IMR-90 (cell line): ENCODE measurements around the gene CENPP. TPM values are rescaled to one million over a fixed set of nuclear protein-coding genes. Genes with fewer than 3 reads are reported as not detected.

Source experiments
- ATAC-seq: fragments of 200-7000 bp; cut with Tn5 transposase; 2 replicates; pipeline ENCODE4 v1.9.1; 2020; ENCODE audit warnings: low read depth, mild to moderate bottlenecking, moderate library complexity
- BruUV-seq: library from RNA; stranded (reverse); fragments of 400-500 nt; replicated peaks from 2 replicates; lab custom pipeline; 2021; lab: Mats Ljungman, UMichigan
- CTCF ChIA-PET: fragments of 300-600 bp; formaldehyde crosslinking; extraction: SDS; loops from one replicate; lab custom pipeline; 2021; ENCODE audit warnings: antibody characterized with exemption; lab: Yijun Ruan, JAX
- POLR2A ChIA-PET: fragments of 300-600 bp; sonication (Branson Sonifier 250); formaldehyde crosslinking; loops from one replicate; lab custom pipeline; 2022; ENCODE audit warnings: antibody characterized with exemption; ENCODE audit not compliant: unreplicated experiment; lab: Charles Lee
- DNase-seq: peaks from one replicate; pipeline ENCODE4 v3.0.0; 2013
- H2AFZ ChIP-seq: replicated peaks from 2 replicates; pipeline ENCODE3; 2013; ENCODE audit warnings: low read length, mild to moderate bottlenecking; ENCODE audit not compliant: poor library complexity
- H2AK5ac ChIP-seq: 2 replicates; pipeline ENCODE4 v1.6.1; 2013; ENCODE audit warnings: low read depth, low read length, inconsistent platforms
- H2AK9ac ChIP-seq: replicated peaks from 2 replicates; pipeline ENCODE3; 2013; ENCODE audit warnings: mild to moderate bottlenecking, low read depth, low read length, moderate library complexity; ENCODE audit not compliant: poor library complexity
- H2BK120ac ChIP-seq: 2 replicates; pipeline ENCODE4 v1.6.1; 2013; ENCODE audit warnings: low read depth, low read length, inconsistent platforms
- H2BK15ac ChIP-seq: 3 replicates; pipeline ENCODE4 v1.6.1; 2013; ENCODE audit warnings: low read depth, low read length, inconsistent platforms
- H2BK20ac ChIP-seq: 2 replicates; pipeline ENCODE4 v1.6.1; 2013; ENCODE audit warnings: low read depth, mild to moderate bottlenecking, inconsistent platforms, low read length, moderate library complexity
- H2BK5ac ChIP-seq: 2 replicates; pipeline ENCODE4 v1.6.1; 2013; ENCODE audit warnings: mild to moderate bottlenecking, low read depth, low read length, inconsistent platforms; ENCODE audit not compliant: poor library complexity, severe bottlenecking
- H3K14ac ChIP-seq: replicated peaks from 2 replicates; pipeline ENCODE4 v1.6.1; 2013; ENCODE audit warnings: low read depth, low read length, inconsistent platforms
- H3K18ac ChIP-seq: 2 replicates; pipeline ENCODE4 v1.6.1; 2013; ENCODE audit warnings: low read depth, low read length, control low read depth
- H3K23ac ChIP-seq: 2 replicates; pipeline ENCODE4 v1.6.1; 2013; ENCODE audit warnings: low read depth, low read length, inconsistent platforms
- H3K27ac ChIP-seq: 2 replicates; pipeline ENCODE4 v1.5.1; 2013; ENCODE audit warnings: mild to moderate bottlenecking, control low read depth, low read length; ENCODE audit not compliant: insufficient read depth
- H3K27me3 ChIP-seq: 2 replicates; pipeline ENCODE4 v1.6.1; 2013; ENCODE audit warnings: low read length; ENCODE audit not compliant: control insufficient read depth, insufficient read depth
- H3K36me3 ChIP-seq: 2 replicates; pipeline ENCODE4 v1.6.1; 2013; ENCODE audit warnings: low read length, mixed read lengths; ENCODE audit not compliant: control insufficient read depth, insufficient read depth
- H3K4ac ChIP-seq: 2 replicates; pipeline ENCODE4 v1.6.1; 2013; ENCODE audit warnings: low read depth, low read length, inconsistent platforms
- H3K4me1 ChIP-seq: 2 replicates; pipeline ENCODE4 v1.6.1; 2013; ENCODE audit warnings: low read length, mixed read lengths; ENCODE audit not compliant: control insufficient read depth, insufficient read depth
- H3K4me2 ChIP-seq: 2 replicates; pipeline ENCODE4 v1.6.1; 2013; ENCODE audit warnings: low read depth, mild to moderate bottlenecking, control low read depth, low read length, moderate library complexity
- H3K4me3 ChIP-seq: 2 replicates; pipeline ENCODE4 v1.5.1; 2013; ENCODE audit warnings: low read depth, mild to moderate bottlenecking, control low read depth, low read length, moderate library complexity; ENCODE audit not compliant: insufficient read depth
- H3K56ac ChIP-seq: 2 replicates; pipeline ENCODE4 v1.6.1; 2013; ENCODE audit warnings: low read length, inconsistent platforms; ENCODE audit not compliant: insufficient read depth; ENCODE audit errors: extremely low read depth
- H3K79me1 ChIP-seq, 2 experiments: 2 replicates each; pipeline ENCODE4 v1.6.1; 2013; ENCODE audit warnings: low read length in 2 of 2, inconsistent platforms in 1 of 2, low read depth in 1 of 2
- H3K9ac ChIP-seq: 2 replicates; pipeline ENCODE4 v1.6.1; 2013; ENCODE audit warnings: low read depth, low read length, control low read depth
- H3K9me1 ChIP-seq: 2 replicates; pipeline ENCODE4 v1.6.1; 2013; ENCODE audit warnings: low read length, inconsistent platforms; ENCODE audit not compliant: insufficient read depth
- H3K9me3 ChIP-seq: 2 replicates; pipeline ENCODE4 v1.6.1; 2013; ENCODE audit warnings: low read length; ENCODE audit not compliant: control insufficient read depth, insufficient read depth
- H4K20me1 ChIP-seq: 2 replicates; pipeline ENCODE4 v1.6.1; 2013; ENCODE audit warnings: low read length, inconsistent platforms; ENCODE audit not compliant: insufficient read depth
- H4K5ac ChIP-seq: 2 replicates; pipeline ENCODE4 v1.6.1; 2013; ENCODE audit warnings: mild to moderate bottlenecking, low read depth, low read length, control low read depth
- H4K8ac ChIP-seq, 2 experiments: 2 replicates each; pipeline ENCODE4 v1.6.1; 2013; ENCODE audit warnings: low read depth in 2 of 2, low read length in 2 of 2, control low read depth in 1 of 2, inconsistent platforms in 1 of 2
- H4K91ac ChIP-seq: 2 replicates; pipeline ENCODE4 v1.6.1; 2013; ENCODE audit warnings: low read depth, low read length, inconsistent platforms; ENCODE audit not compliant: insufficient read depth
- ELK1 ChIP-seq: fragments of 150-350 bp; IDR thresholded peaks from 2 replicates; pipeline ENCODE4 v1.6.1; 2016; ENCODE audit warnings: low read depth, mild to moderate bottlenecking, low read length, moderate library complexity, borderline replicate concordance
- MAFK ChIP-seq: IDR thresholded peaks from 2 replicates; pipeline ENCODE4 v1.6.1; 2012; ENCODE audit warnings: low read depth, low read length, improper control_type of control experiment
- NFE2L2 ChIP-seq: fragments of 150-350 bp; IDR thresholded peaks from 2 replicates; pipeline ENCODE4 v1.6.1; 2016; ENCODE audit warnings: low read depth, mild to moderate bottlenecking, low read length
- RFX5 ChIP-seq: IDR thresholded peaks from 2 replicates; pipeline ENCODE4 v1.8.0; 2012; ENCODE audit warnings: low read depth, mild to moderate bottlenecking, low read length, moderate library complexity
- SMC3 ChIP-seq: fragments of 150-350 bp; IDR thresholded peaks from 2 replicates; pipeline ENCODE4 v1.6.1; 2016; ENCODE audit warnings: low read depth, mild to moderate bottlenecking, antibody characterized with exemption, low read length, moderate library complexity
- WGBS, 2 experiments: methylation state at CpG; one replicate each; pipeline versions ENCODE4 v1.1.5 to v1.1.7; 2013; ENCODE audit warnings: missing lambda C conversion rate in 2 of 2; ENCODE audit not compliant: insufficient read length in 1 of 2; ENCODE audit errors: extremely low coverage in 2 of 2; 5-methylcytosine and 5-hydroxymethylcytosine counted together
- dilution Hi-C: fragments of 300-500 bp; cut with HindIII; formaldehyde crosslinking; loops from one replicate; pipeline ENCODE4 v1.14.3; 2018; ENCODE audit warnings: low sequenced_read_pairs; ENCODE audit not compliant: unreplicated experiment
- in situ Hi-C: fragments of 300-500 bp; cut with MboI; formaldehyde crosslinking; loops from 3 replicates; pipeline ENCODE4 v1.14.3; 2019; ENCODE audit warnings: low sequenced_read_pairs, inconsistent platforms, mixed read lengths
- intact Hi-C: fragments of 100-400 bp; cut with micrococcal nuclease; formaldehyde crosslinking; loops from 2 replicates; pipeline ENCODE4 v1.10.0; 2022
- polyA plus RNA-seq, 3 experiments: library from polyadenylated mRNA; depleted of rRNA; stranded (reverse); fragments of >200 nt; gene quantifications; 2 replicates each; pipeline ENCODE4 v1.2.3, GENCODE V29; 2012; ENCODE audit warnings: low replicate concordance in 1 of 3
- total RNA-seq: library from RNA; depleted of rRNA; stranded (reverse); fragments of >200 nt; gene quantifications from 2 replicates; pipeline ENCODE4 v1.2.3, GENCODE V29; 2012

Gene CENPP
- total and polyA plus RNA-seq, 2 of the 4 experiments (the other 2 are of a cell fraction): 1.4 to 2.0 TPM

- H4K20me1 ChIP-seq: no peaks in the 10 kb centered on the region
- CTCF ChIA-PET: interaction anchor here (0.6 kb wide), 1 partner anchor 9 kb away, joined by 3 read pairs; no protein-coding TSS in a partner anchor
- H3K4me2 ChIP-seq: no peak overlapping the region
- H3K4me3 ChIP-seq: no peak overlapping the region
- no peaks in the 10 kb centered on the region for H3K9me3 ChIP-seq
- no peak overlapping the region for H2AK5ac ChIP-seq
- H3K4me1 ChIP-seq: peaks cover 2% of the 10 kb centered on the region; the same call in 1 of the 2 replicates
- H3K56ac ChIP-seq: no peak overlapping the region
- WGBS, 2 experiments: no CpG with 5 or more reads among the region's 1 CpG
- no peaks in the 10 kb centered on the region for H3K9me1 ChIP-seq
- no peak overlapping the region for H4K5ac ChIP-seq
- H3K79me1 ChIP-seq: no peaks in the 10 kb centered on the region
- POLR2A ChIA-PET: no interaction called here
- H2BK5ac ChIP-seq: no peak overlapping the region
- no peak for DNase-seq
- in situ Hi-C loops (no loop called here), dilution Hi-C loops (no loop called here), intact Hi-C loops (no loop called here)
- H2BK120ac ChIP-seq: no peak overlapping the region
- no peak overlapping the region for H3K4ac ChIP-seq
- no peak overlapping the region for H3K23ac ChIP-seq
- no peaks in the 10 kb centered on the region for H3K27me3 ChIP-seq
- no peak overlapping the region for H4K8ac ChIP-seq
- BruUV-seq: no TSS peak
- no peaks in the 10 kb centered on the region for H3K36me3 ChIP-seq
- H2BK15ac ChIP-seq: no peak overlapping the region
- no peak overlapping the region for H3K14ac ChIP-seq
- no peak overlapping the region for H4K91ac ChIP-seq
- no peak overlapping the region for H3K18ac ChIP-seq
- no peak overlapping the region for H2AFZ ChIP-seq
- no peak for ATAC-seq
- no peak overlapping the region for H2AK9ac ChIP-seq
- H2BK20ac ChIP-seq: no peak overlapping the region
- TF ChIP-seq SMC3 (no peak), ELK1 (no peak), RFX5 (no peak), NFE2L2 (no peak), MAFK (0 out of 2 replicates have a peak, but pooled peaks have one; percentile 27)
- no peak overlapping the region for H3K27ac ChIP-seq
- H3K9ac ChIP-seq: no peak overlapping the region
Measured at GRCh38 chr9:92395617-92396016, 69.9 kb downstream of the CENPP start.
